ENCODE results near the gene SPARCL1. TPM values are rescaled to one million over a fixed set of nuclear protein-coding genes. Genes with fewer than 3 reads are reported as not detected.
A peak's percentile ranks its signal among the peaks of the same experiment; 100 is the strongest.

Gene SPARCL1
- total and polyA plus RNA-seq, 9 of the 15 experiments (the other 6 are each of a cell fraction or from before 2014, with no cell fraction given) = 0.03 to 0.71 (median 0.05) TPM; not detected in 3

GRCh38 chr4:87478732-87479250, 50.4 kb downstream of the SPARCL1 start (continued):
- TF ChIP-seq ESRRB (CRISPR knock-in tag; IDR thresholded peaks at IDR 0.05; ENCODE audit: borderline replicate concordance) (no peak), TRIM28 (IDR thresholded peaks at IDR 0.05) (no peak)

- TF ChIP-seq XRCC4 (IDR thresholded peaks at IDR 0.05; ENCODE audit: extremely low read depth, insufficient read depth, insufficient read length) = no peak
- Histone ChIP-seq H3K27ac (ENCODE audit: extremely low read depth, low read depth, low read length) (no peak overlapping the region), H4K20me1 (replicated peaks; ENCODE audit: control insufficient read depth, insufficient read depth, low read length) (no peaks in the 10 kb centered on the region), H3K9ac (ENCODE audit: insufficient read depth in 1 of 2, low read depth in 2 of 2, low read length in 2 of 2) (no peak overlapping the region), H3K9me1 (ENCODE audit: control insufficient read depth, insufficient read depth, low read length) (no peaks in the 10 kb centered on the region), H3K79me2 (ENCODE audit: control insufficient read depth, insufficient read depth, low read length) (no peaks in the 10 kb centered on the region), H2AFZ (ENCODE audit: low read depth, low read length) (no peak overlapping the region), H3K27me3 (ENCODE audit: control insufficient read depth in 2 of 2, insufficient read depth in 2 of 2, low read length in 2 of 2) (no peaks in the 10 kb centered on the region), H3K4me3 (no peak overlapping the region), H3K4me2 (ENCODE audit: insufficient read depth, low read length) (no peak overlapping the region), H3K36me3 (ENCODE audit: control insufficient read depth, insufficient read depth, low read length) (no peaks in the 10 kb centered on the region), H3K4me1 (replicated peaks in 1 of 2; ENCODE audit: control insufficient read depth in 2 of 2, insufficient read depth in 2 of 2, low read length in 2 of 2) (no peaks in the 10 kb centered on the region), H3K9me3 (replicated peaks; ENCODE audit: control insufficient read depth, insufficient read depth, low read depth, low read length) (no peaks in the 10 kb centered on the region)
- POLR2A ChIA-PET = no interaction called here
- intact Hi-C loops (cut with micrococcal nuclease) = no loop called here
- DNase-seq (ENCODE audit: extremely low read depth in 1 of 4, low spot score in 3 of 4) = no peak
- WGBS (ENCODE audit: insufficient coverage, low coverage, missing lambda C conversion rate) = 63% methylated on average over 3 of the region's 3 CpGs
- no peak for ATAC-seq
- FAIRE-seq = no peak
- CTCF ChIA-PET (ENCODE audit: low intra/inter-chr PET ratio) = no interaction called here
- BruUV-seq (replicated peaks) = no TSS peak
- in situ Hi-C loops (cut with MboI) = no loop called here
Measured at GRCh38 chr4:87476934-87477333, 52.2 kb downstream of the SPARCL1 start.

DNA sequence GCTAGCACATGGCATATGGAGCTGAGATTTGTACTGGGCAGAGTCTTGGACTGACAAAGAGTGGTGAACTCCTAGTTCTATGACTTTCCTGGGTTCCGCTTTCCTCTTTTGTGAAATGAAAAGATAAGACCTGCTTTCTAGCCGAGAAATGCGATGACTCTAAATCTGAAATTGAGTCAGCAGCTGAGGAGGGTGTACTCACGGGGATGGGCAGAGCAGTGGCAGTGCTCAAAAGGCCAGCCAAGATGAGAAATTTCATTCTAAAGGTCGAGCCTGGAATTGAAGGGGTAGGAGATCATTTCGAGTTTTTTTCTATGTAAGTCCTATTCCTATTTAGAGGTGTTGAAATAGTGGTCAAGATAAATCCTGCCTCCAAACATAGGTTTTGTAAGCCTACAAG, 59.8 kb downstream of the SPARCL1 start:
- ChIA-PET CTCF (ENCODE audit: low intra/inter-chr PET ratio) (no interaction called here), POLR2A (interaction anchor here (1.6 kb wide), 1 partner anchor 10 kb away, joined by 4 read pairs; no protein-coding TSS in a partner anchor)
- H3K9ac ChIP-seq (ENCODE audit: insufficient read depth in 1 of 2, low read depth in 2 of 2, low read length in 2 of 2) = no peak overlapping the region
- 30% methylated on average over 5 of the region's 6 CpGs for WGBS (ENCODE audit: insufficient coverage, low coverage, missing lambda C conversion rate)
- H3K4me2 ChIP-seq (ENCODE audit: insufficient read depth, low read length) = no peak overlapping the region
- H4K20me1 ChIP-seq (replicated peaks; ENCODE audit: control insufficient read depth, insufficient read depth, low read length) = no peaks in the 10 kb centered on the region
- H3K27ac ChIP-seq (ENCODE audit: extremely low read depth, low read depth, low read length) = no peak overlapping the region
- no peaks in the 10 kb centered on the region for H3K27me3 ChIP-seq (ENCODE audit: control insufficient read depth in 2 of 2, insufficient read depth in 2 of 2, low read length in 2 of 2)
- DNase-seq (ENCODE audit: extremely low read depth in 1 of 4, low spot score in 3 of 4) (no peak), FAIRE-seq (peak; percentile 44), ATAC-seq (no peak)
- no peaks in the 10 kb centered on the region for H3K9me1 ChIP-seq (ENCODE audit: control insufficient read depth, insufficient read depth, low read length)
- H3K4me1 ChIP-seq (replicated peaks in 1 of 2; ENCODE audit: control insufficient read depth in 2 of 2, insufficient read depth in 2 of 2, low read length in 2 of 2) = no peaks in the 10 kb centered on the region
- in situ Hi-C loops (cut with MboI) = no loop called here
- H3K79me2 ChIP-seq (ENCODE audit: control insufficient read depth, insufficient read depth, low read length) = no peaks in the 10 kb centered on the region
- H3K36me3 ChIP-seq (ENCODE audit: control insufficient read depth, insufficient read depth, low read length) = no peaks in the 10 kb centered on the region
- H3K4me3 ChIP-seq = no peak overlapping the region
- BruUV-seq (replicated peaks) = no TSS peak
- intact Hi-C loops (cut with micrococcal nuclease) = loop anchor here (5.0 kb wide), 1 partner anchor 77 kb away; the partner anchor contains the start of gene HSD17B11
- no peak overlapping the region for H2AFZ ChIP-seq (ENCODE audit: low read depth, low read length)
- no peaks in the 10 kb centered on the region for H3K9me3 ChIP-seq (replicated peaks; ENCODE audit: control insufficient read depth, insufficient read depth, low read depth, low read length)
- TF ChIP-seq SAP30 (IDR thresholded peaks at IDR 0.05; ENCODE audit: borderline replicate concordance, insufficient read depth, low read depth, low read length, poor library complexity, severe bottlenecking) = no peak
- no peak for TF ChIP-seq HOMEZ (CRISPR knock-in tag; IDR thresholded peaks at IDR 0.05)
- no peak for TF ChIP-seq ZNF133 (CRISPR knock-in tag; IDR thresholded peaks at IDR 0.05)
- TF ChIP-seq TBP (optimal IDR thresholded peaks at IDR 0.05; ENCODE audit: low read depth, low read length) = no peak
- TF ChIP-seq, protein P1, sequence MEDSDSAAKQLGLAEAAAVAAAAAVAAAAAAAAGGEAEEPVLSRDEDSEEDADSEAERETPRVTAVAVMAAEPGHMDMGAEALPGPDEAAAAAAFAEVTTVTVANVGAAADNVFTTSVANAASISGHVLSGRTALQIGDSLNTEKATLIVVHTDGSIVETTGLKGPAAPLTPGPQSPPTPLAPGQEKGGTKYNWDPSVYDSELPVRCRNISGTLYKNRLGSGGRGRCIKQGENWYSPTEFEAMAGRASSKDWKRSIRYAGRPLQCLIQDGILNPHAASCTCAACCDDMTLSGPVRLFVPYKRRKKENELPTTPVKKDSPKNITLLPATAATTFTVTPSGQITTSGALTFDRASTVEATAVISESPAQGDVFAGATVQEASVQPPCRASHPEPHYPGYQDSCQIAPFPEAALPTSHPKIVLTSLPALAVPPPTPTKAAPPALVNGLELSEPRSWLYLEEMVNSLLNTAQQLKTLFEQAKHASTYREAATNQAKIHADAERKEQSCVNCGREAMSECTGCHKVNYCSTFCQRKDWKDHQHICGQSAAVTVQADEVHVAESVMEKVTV (CRISPR knock-in tag; IDR thresholded peaks at IDR 0.05) = no peak
- TF ChIP-seq SIRT6 (IDR thresholded peaks at IDR 0.05; ENCODE audit: low read depth, low read length) = no peak
- TF ChIP-seq NBN (IDR thresholded peaks at IDR 0.05; ENCODE audit: low read depth) = no peak
- TF ChIP-seq ZNF561 (CRISPR knock-in tag; conservative IDR thresholded peaks at IDR 0.05) = no peak
- no peak for TF ChIP-seq RBM25 (IDR thresholded peaks at IDR 0.05; ENCODE audit: low read depth, low read length, severe bottlenecking)

Measured in K562 (cell line).